Hematopoietic multipotent progenitor cell (in vitro differentiated cells): Measurements from ENCODE around the gene MAOB. TPM values are rescaled to one million over a fixed set of nuclear protein-coding genes. Genes with fewer than 3 reads are reported as not detected.

Source experiments
- DNase-seq, 3 donors: peaks; one replicate each; pipeline ENCODE4 v3.0.0-alpha.2; 2011 to 2015; ENCODE audit warnings: low read depth in 2 of 3, low spot score in 2 of 3
- total RNA-seq: library from RNA; depleted of rRNA; stranded (reverse); fragments of >200 nt; gene quantifications from one replicate; pipeline ENCODE4 v1.2.3, GENCODE V29; 2012

The MAOB gene
- total RNA-seq, 1 donor = under 0.01 TPM

GRCh38 chrX:43718956-43719355 is 163.3 kb downstream of the MAOB start:
- no peak for DNase-seq

- no peak for DNase-seq
Measured at GRCh38 chrX:43718546-43718945, 163.7 kb downstream of the MAOB start.

GRCh38 chrX:43718081-43718480 is 164.2 kb downstream of the MAOB start:
- no peak for DNase-seq

- DNase-seq = no peak
Measured at GRCh38 chrX:43717161-43717560, 165.1 kb downstream of the MAOB start.

GRCh38 chrX:43716696-43717095 is 165.6 kb downstream of the MAOB start:
- DNase-seq = no peak

Other genes with a start within 250 kb of the MAOB start
- gene MAOA, start 226.2 kb downstream of the MAOB start, total RNA-seq = 0.54 TPM
- gene NDP, start 90.9 kb upstream of the MAOB start, total RNA-seq = not detected